Measurements from ENCODE around the gene GAA.

GAA gene

GRCh38 chr17:80070375-80071115, 30.8 kb upstream of the GAA start:
- TF ChIP-seq GATA3 (IDR thresholded peaks at IDR 0.05; ENCODE audit: low read depth, low read length) = no peak

DNA sequence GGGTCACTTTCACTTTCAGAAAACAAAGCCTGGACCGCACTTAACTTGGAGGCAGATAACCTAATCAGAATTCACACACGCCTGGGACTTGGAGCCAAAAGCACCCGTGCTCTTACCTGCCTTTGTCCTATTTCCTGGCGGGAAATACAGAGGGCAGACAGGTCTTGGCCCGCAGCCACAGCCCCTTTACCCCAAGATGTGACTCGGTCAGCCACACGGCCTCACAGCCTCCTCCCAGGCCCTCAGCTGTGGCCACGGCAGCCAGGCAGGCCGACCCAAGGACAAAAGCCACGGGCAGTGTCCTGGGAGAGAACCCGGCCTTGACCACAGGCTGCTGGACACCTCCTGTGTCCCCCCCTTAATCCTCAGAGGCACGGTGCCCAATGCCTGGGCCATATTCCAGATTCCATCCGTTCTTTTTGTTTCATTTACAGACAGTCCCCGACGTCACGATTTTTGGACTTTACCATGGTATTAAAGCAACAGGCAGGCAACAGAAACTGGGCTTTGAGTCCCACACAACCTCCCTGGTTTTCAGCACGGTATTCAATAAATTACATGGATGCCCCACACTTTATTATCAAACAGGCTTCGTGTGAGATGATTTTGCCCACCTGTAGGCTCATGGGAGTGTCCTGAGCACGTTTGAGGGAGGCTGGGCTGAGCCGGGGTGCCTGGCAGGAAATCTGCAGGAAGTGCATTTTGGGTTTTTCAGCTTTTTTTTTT, 30.1 kb upstream of the GAA start:
- TF ChIP-seq GATA3 (IDR thresholded peaks at IDR 0.05; ENCODE audit: low read depth, low read length) = no peak
- TF ChIP-seq GATA2 (IDR thresholded peaks at IDR 0.05; ENCODE audit: low read depth, low read length) = no peak

GRCh38 chr17:80072410-80072809, 29.0 kb upstream of the GAA start:
- TF ChIP-seq GATA3 (IDR thresholded peaks at IDR 0.05; ENCODE audit: low read depth, low read length) = no peak
- TF ChIP-seq GATA2 (IDR thresholded peaks at IDR 0.05; ENCODE audit: low read depth, low read length) = no peak

DNA sequence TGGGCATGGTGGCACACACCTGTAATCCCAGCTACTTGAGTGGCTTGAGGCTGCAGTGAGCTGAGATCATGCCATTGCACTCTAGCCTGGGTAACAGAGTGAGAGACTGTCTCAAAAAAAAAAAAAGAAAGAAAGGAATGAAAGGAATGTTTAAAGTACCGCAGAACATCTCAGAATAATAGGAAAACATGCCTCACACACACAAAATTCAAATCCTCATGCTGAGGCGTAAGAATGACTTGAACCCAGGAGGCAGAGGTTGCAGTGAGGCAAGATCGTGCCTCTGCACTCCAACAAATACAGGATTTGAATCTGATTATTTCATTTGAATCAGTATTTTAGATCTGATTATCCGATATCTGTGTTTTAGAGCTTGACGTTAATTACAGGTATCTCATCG, 21.3 kb upstream of the GAA start:
- no peak for TF ChIP-seq GATA2 (IDR thresholded peaks at IDR 0.05; ENCODE audit: low read depth, low read length)
- no peak for TF ChIP-seq GATA3 (IDR thresholded peaks at IDR 0.05; ENCODE audit: low read depth, low read length)

DNA sequence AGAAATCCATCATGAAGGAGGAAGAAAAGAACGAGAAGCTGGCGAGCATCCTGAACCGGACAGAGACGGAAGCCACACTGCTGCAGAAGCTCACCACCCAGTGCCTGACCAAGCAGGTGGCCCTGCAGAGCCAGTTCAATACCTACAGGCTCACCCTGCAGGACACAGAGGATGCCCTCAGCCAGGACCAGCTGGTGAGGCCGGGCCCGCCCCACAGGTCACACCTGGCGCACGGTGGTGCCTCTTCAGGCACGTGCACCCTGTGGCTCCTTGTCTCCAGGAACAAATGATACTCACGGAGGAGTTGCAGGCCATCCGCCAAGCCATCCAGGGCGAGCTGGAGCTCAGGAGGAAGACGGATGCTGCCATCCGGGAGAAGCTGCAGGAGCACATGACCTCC, 19.8 kb upstream of the GAA start:
- TF ChIP-seq GATA3 (IDR thresholded peaks at IDR 0.05; ENCODE audit: low read depth, low read length) (no peak), GATA2 (IDR thresholded peaks at IDR 0.05; ENCODE audit: low read depth, low read length) (no peak)

DNA sequence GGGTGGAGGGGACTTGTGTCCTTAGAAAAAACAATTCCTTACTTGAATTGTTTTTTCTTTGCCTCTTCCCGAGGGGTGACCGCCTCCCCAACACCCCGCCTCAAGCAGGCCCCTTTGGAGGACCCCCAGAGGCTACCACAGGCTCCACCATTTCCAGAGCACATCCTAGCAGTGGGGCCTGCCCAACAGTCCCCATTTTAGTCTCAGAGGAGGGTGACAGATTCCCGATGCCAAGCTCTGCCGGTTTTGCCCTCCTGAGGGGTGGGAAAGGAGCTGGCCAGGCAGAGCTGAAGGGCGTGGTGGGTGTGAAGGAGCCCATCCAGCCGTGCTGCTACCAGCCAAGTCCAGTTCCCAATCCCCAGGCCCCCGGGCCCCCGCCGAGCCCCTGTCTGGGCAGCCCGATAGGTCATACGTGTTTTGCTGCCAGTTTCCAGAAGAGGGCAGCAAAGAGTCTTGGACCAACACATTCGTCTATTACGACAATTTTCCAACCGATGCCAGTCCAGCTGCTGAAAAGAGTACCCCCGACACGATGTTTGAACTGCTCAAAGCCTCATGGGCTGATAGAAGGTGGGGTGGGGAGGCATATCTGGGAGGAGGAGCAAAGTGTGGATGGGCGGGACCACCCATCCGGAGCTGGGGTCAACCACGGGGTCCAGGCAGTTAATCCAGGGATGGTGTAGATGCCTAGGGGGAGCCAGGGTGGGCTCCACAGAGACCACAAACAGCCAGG, 18.8 kb upstream of the GAA start:
- TF ChIP-seq GATA2 (IDR thresholded peaks at IDR 0.05; ENCODE audit: low read depth, low read length) = no peak
- TF ChIP-seq GATA3 (IDR thresholded peaks at IDR 0.05; ENCODE audit: low read depth, low read length) = no peak

DNA sequence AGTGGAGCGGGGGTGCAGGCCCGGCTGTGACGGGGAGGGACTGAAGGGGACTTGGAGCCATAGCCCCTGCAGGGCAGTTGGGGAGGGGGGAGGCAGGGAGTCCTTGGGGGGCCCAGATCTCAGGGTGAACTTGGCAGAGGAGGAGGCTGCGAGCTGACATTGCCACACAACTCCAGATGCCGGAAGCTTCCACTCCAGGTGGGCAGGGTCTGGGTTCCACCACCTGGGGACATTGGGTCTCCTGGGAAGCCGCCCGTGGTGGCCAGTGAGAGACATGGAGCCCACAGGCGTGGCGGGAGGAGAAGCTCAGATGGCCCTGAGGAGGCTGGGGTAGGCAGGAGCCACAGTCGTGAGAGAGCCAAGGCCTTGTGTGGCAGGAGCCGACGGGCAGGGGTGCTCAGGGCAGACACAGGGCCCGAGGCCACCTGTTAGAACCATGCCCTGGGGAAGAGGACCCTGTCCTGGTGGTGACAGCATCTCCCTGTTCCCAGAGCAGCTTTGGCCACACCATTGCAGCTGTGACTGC, 18.2 kb upstream of the GAA start:
- TF ChIP-seq GATA3 (IDR thresholded peaks at IDR 0.05; ENCODE audit: low read depth, low read length) (no peak), GATA2 (IDR thresholded peaks at IDR 0.05; ENCODE audit: low read depth, low read length) (no peak)

- no peak for TF ChIP-seq GATA3 (IDR thresholded peaks at IDR 0.05; ENCODE audit: low read depth, low read length)
- TF ChIP-seq GATA2 (IDR thresholded peaks at IDR 0.05; ENCODE audit: low read depth, low read length) = no peak
Measured at GRCh38 chr17:80084773-80085172, 16.6 kb upstream of the GAA start.

DNA sequence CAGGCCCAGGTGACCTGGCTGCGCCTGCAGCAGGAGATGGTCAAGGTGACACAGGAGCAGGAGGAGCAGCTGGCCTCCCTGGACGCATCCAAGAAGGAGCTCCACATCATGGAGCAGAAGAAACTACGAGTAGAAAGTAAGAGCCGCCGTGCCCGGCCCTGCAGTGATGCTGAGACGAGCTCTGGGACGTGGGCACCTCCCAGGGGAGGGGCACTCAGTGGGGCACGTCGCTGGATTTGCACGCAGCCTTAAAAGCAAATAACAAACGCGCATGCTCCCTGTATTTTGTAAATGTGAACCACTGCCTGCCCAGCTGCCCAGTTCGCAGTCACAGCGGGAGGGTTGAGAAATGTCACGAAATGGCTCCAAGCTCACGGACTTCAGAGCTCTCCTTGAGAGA, 15.3 kb upstream of the GAA start:
- no peak for TF ChIP-seq GATA3 (IDR thresholded peaks at IDR 0.05; ENCODE audit: low read depth, low read length)
- no peak for TF ChIP-seq GATA2 (IDR thresholded peaks at IDR 0.05; ENCODE audit: low read depth, low read length)

DNA sequence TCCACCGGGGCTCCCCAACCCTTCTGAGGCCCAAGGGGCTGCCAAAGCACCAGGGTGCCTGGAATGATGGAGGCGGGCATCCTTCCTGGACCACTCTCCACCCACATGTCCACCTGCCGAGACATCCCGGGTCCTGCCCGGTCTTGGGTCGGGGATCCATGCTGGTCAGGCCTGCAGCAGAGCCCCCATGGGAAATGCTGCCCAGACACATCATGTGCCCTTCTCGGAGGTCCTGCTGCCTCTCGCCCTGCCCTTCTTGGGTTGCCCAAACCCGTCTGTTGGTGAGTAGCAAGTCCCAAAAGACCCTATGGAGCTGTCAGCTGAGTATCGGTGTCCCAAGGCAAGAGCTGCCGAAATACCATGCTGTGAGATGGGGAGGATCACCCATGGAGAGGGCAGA, 14.8 kb upstream of the GAA start:
- TF ChIP-seq GATA3 (IDR thresholded peaks at IDR 0.05; ENCODE audit: low read depth, low read length) = no peak
- no peak for TF ChIP-seq GATA2 (IDR thresholded peaks at IDR 0.05; ENCODE audit: low read depth, low read length)

- TF ChIP-seq GATA3 (IDR thresholded peaks at IDR 0.05; ENCODE audit: low read depth, low read length) = no peak
- no peak for TF ChIP-seq GATA2 (IDR thresholded peaks at IDR 0.05; ENCODE audit: low read depth, low read length)
Measured at GRCh38 chr17:80087346-80088265, 13.8 kb upstream of the GAA start.

DNA sequence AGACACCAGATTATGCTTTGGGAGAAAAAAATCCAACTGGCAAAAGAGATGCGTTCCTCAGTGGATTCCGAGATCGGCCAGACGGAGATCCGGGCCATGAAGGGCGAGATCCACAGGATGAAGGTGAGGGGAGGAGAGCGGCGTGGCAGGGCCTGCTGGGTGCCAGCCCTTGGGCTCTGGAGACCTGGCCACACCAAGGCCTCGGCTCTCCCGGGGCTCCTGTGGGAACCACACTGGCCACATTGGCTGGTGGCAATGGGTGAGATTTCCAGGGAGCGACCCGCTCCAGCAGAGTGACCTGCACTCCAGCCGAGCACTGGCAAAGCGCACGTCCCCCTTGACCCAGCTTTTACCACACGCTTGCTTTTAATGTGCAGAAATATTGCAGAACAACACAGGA, 11.6 kb upstream of the GAA start:
- no peak for TF ChIP-seq GATA3 (IDR thresholded peaks at IDR 0.05; ENCODE audit: low read depth, low read length)
- TF ChIP-seq GATA2 (IDR thresholded peaks at IDR 0.05; ENCODE audit: low read depth, low read length) = no peak

DNA sequence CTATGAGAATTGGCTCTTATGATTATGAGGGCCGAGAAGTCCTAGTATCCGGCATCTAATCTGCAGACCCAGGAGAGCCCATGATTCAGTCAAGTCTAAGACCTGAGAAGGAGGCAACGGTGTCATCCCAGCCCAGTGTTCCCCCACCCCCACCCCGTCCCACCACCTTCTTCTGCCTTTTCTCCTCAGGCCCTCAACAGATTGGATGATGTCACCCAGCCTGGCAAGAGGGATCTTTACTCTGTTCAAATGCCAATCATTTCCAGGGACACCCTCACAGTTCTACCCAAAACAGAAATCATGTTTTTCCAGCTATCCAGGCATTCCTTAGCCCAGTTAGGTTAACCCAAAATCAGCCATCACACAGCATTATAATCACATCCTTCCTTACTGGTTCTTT, 10.0 kb upstream of the GAA start:
- no peak for TF ChIP-seq GATA2 (IDR thresholded peaks at IDR 0.05; ENCODE audit: low read depth, low read length)
- no peak for TF ChIP-seq GATA3 (IDR thresholded peaks at IDR 0.05; ENCODE audit: low read depth, low read length)

Measured in SH-SY5Y (cell line).